Spleen (tissue), 11 donors: Measurements from ENCODE around the gene NDUFB10. TPM values are rescaled to one million over a fixed set of nuclear protein-coding genes. Genes with fewer than 3 reads are reported as not detected.
"Not testable (repeated sequence)": the region's sequence is repeated elsewhere in the genome, so short reads cannot be mapped to it uniquely, and the experiment has no call there.

Source experiments
- DNase-seq: peaks from one replicate; pipeline ENCODE4 v3.0.0-alpha.2; 2020
- H3K27ac ChIP-seq, 8 donors: fragments of 200-600 bp; sonication (generic) in 7 of 8; 1 replicate in 4 of 8; 2 replicates in 4 of 8; pipeline versions ENCODE4 v1.5.0 to v1.8.0; 2016 to 2021; ENCODE audit warnings: inconsistent platforms in 4 of 8, mild to moderate bottlenecking in 4 of 8, moderate library complexity in 1 of 8
- H3K27me3 ChIP-seq, 7 donors: fragments of 200-600 bp; sonication (generic) in 6 of 7; replicated peaks in 1 of 7; 1 replicate in 4 of 7; 2 replicates in 3 of 7; pipeline versions ENCODE4 v1.5.0 to v1.8.0; 2016 to 2021; ENCODE audit warnings: inconsistent platforms in 3 of 7, mild to moderate bottlenecking in 1 of 7
- H3K36me3 ChIP-seq, 6 donors: fragments of 200-600 bp; sonication (generic) in 5 of 6; 1 replicate in 4 of 6; 2 replicates in 2 of 6; pipeline versions ENCODE4 v1.5.0 to v1.8.0; 2016 to 2021; ENCODE audit warnings: inconsistent platforms in 2 of 6
- H3K4me1 ChIP-seq, 6 donors: fragments of 200-600 bp; sonication (generic) in 5 of 6; 1 replicate in 3 of 6; 2 replicates in 3 of 6; pipeline versions ENCODE4 v1.5.0 to v1.8.0; 2016 to 2021; ENCODE audit warnings: inconsistent platforms in 3 of 6
- H3K4me3 ChIP-seq, 8 donors: fragments of 200-600 bp; sonication (generic) in 7 of 8; 1 replicate in 4 of 8; 2 replicates in 4 of 8; pipeline versions ENCODE4 v1.5.0 to v1.8.0; 2016 to 2021; ENCODE audit warnings: inconsistent platforms in 4 of 8, mild to moderate bottlenecking in 4 of 8, moderate library complexity in 2 of 8
- H3K9me3 ChIP-seq, 8 donors: fragments of 200-600 bp; sonication (generic) in 7 of 8; 1 replicate in 4 of 8; 2 replicates in 4 of 8; pipeline versions ENCODE4 v1.5.0 to v1.8.0; 2016 to 2021; ENCODE audit warnings: inconsistent platforms in 4 of 8
- CTCF ChIP-seq, 11 experiments: fragments of 200-600 bp in 7 of 11; fragments of 450-650 bp in 4 of 11; sonication (generic) in 4 of 11; IDR thresholded peaks in 8 of 11; conservative IDR thresholded peaks in 3 of 11; 1 replicate in 7 of 11; 2 replicates in 4 of 11; pipeline versions ENCODE4 v1.4.0 to v1.8.0; 2016 to 2021; ENCODE audit warnings: antibody characterized with exemption in 11 of 11, inconsistent platforms in 4 of 11, mild to moderate bottlenecking in 1 of 11
- POLR2A ChIP-seq, 3 donors: fragments of 450-650 bp; IDR thresholded peaks; one replicate each; pipeline ENCODE4 v1.5.1; 2017; ENCODE audit warnings: antibody characterized with exemption in 3 of 3, mild to moderate bottlenecking in 1 of 3
- POLR2AphosphoS5 ChIP-seq, 3 donors: sonication (generic); formaldehyde crosslinking; IDR thresholded peaks; one replicate each; pipeline ENCODE4 v1.5.1; 2017; ENCODE audit warnings: antibody characterized with exemption in 3 of 3
- WGBS, 5 donors: extraction: QIAGEN DNeasy Blood & Tissue Kit in 3 of 5; methylation state at CpG; one replicate each; pipeline versions ENCODE4 v1.1.5 to v1.1.7; 2013 to 2018; 5-methylcytosine and 5-hydroxymethylcytosine counted together
- intact Hi-C: fragments of 100-400 bp; cut with DNase I; formaldehyde crosslinking; loops from one replicate; pipeline ENCODE4 v1.15.0; 2023; ENCODE audit warnings: low total_unique reads
- polyA plus RNA-seq, 3 donors: library from polyadenylated mRNA; stranded (reverse); fragments of 200-250 nt; gene quantifications; one replicate each; pipeline ENCODE4 v1.2.1, GENCODE V29; 2013
- total RNA-seq, 7 donors: library from RNA; depleted of rRNA in 3 of 7; stranded (reverse); fragments of >200 nt in 3 of 7; fragmentation: NEBNext Ultra II Directional in 4 of 7; extraction: Animal tissue kit (Norgen Biotek cat#: 25700) in 4 of 7; gene quantifications; one replicate each; pipeline versions ENCODE4 v1.1.0 to v1.2.1, GENCODE V29; 2016 to 2021
- donor health status: healthy with polysubstance abuse.
- donor health status: DM: no; HTN: no; CAD: no; lungs with moderate emphysema.
- donor health status: DM: no; HTN: no; CAD: no.
- donor health status: Bipolar disorder and iron deficiency.
- donor health status: healthy.
- donor health status: DM: no; HTN: no; CAD: no.
- donor health status: DM: yes; HTN: yes; CAD: no.

The NDUFB10 gene
- total and polyA plus RNA-seq, 10 donors, result 69.3 to 225 (median 137) TPM

- TF ChIP-seq POLR2A (IDR thresholded peaks at IDR 0.05), result no peak
- TF ChIP-seq POLR2AphosphoS5 (IDR thresholded peaks at IDR 0.05), result no peak
- no peak for TF ChIP-seq CTCF (IDR thresholded peaks at IDR 0.05 in 8 of 11, conservative IDR thresholded peaks at IDR 0.05 in 3 of 11)
- Histone ChIP-seq H3K36me3 (peaks cover 0 to 61% (median 25%) of the 10 kb centered on the region in 6 donors), H3K27me3 (no peaks in the 10 kb centered on the region), H3K27ac (peak overlapping the region in 7 of 8 donors; percentile 45 to 94 (median 80)), H3K9me3 (no peaks in the 10 kb centered on the region), H3K4me3 (peak overlapping the region in 3 of 8 donors; percentile 21 to 85 (median 50)), H3K4me1 (peaks cover 11 to 83% (median 39%) of the 10 kb centered on the region in 6 donors)
- WGBS, 5 donors, result 78 to 91% (median 88%) methylated on average over 16 to 17 of the region's 17 CpGs
- no peak for DNase-seq
- intact Hi-C loops, result no loop called here
Measured at GRCh38 chr16:1938910-1939309, 20.4 kb upstream of the NDUFB10 start.

GRCh38 chr16:1939833-1940232 is 19.5 kb upstream of the NDUFB10 start:
- intact Hi-C loops, DNase-seq, H3K9me3 ChIP-seq, H3K27me3 ChIP-seq: not testable (repeated sequence)
- 93 to 98% (median 96%) methylated on average over 8 of the region's 8 CpGs for WGBS, 5 donors
- peaks cover 0 to 61% (median 25%) of the 10 kb centered on the region in 6 donors for H3K36me3 ChIP-seq
- H3K4me1 ChIP-seq, result peaks cover 11 to 85% (median 40%) of the 10 kb centered on the region in 6 donors
- H3K27ac ChIP-seq, result peak overlapping the region in 4 of 8 donors; percentile 80 to 94 (median 88)
- H3K4me3 ChIP-seq, result peak overlapping the region in 3 of 8 donors; percentile 84 to 93 (median 85)

GRCh38 chr16:1940273-1941161 is 18.8 kb upstream of the NDUFB10 start:
- H3K36me3 ChIP-seq, result peaks cover 0 to 59% (median 25%) of the 10 kb centered on the region in 6 donors
- no peaks in the 10 kb centered on the region for H3K9me3 ChIP-seq
- intact Hi-C loops, result no loop called here
- H3K27ac ChIP-seq, result peak overlapping the region in 6 of 8 donors; percentile 83 to 94 (median 88)
- peak in 1 of 3 donors; percentile 4 for TF ChIP-seq POLR2AphosphoS5 (IDR thresholded peaks at IDR 0.05)
- TF ChIP-seq CTCF (IDR thresholded peaks at IDR 0.05 in 8 of 11, conservative IDR thresholded peaks at IDR 0.05 in 3 of 11), result no peak
- no peak for DNase-seq
- WGBS, 5 donors, result 64 to 86% (median 69%) methylated on average over 18 to 23 of the region's 23 CpGs
- H3K4me3 ChIP-seq, result peak overlapping the region in 6 of 8 donors; percentile 64 to 93 (median 83)
- H3K4me1 ChIP-seq, result peaks cover 11 to 81% (median 40%) of the 10 kb centered on the region in 6 donors
- no peaks in the 10 kb centered on the region for H3K27me3 ChIP-seq

GRCh38 chr16:1941162-1942046 is 17.9 kb upstream of the NDUFB10 start:
- Histone ChIP-seq H3K36me3 (peaks cover 0 to 50% (median 25%) of the 10 kb centered on the region in 6 donors), H3K27ac (peak overlapping the region; percentile 61 to 94 (median 84)), H3K9me3 (no peaks in the 10 kb centered on the region), H3K4me1 (peaks cover 11 to 74% (median 40%) of the 10 kb centered on the region in 6 donors), H3K4me3 (peak overlapping the region in 7 of 8 donors; percentile 64 to 93 (median 82)), H3K27me3 (no peaks in the 10 kb centered on the region)
- no peak for DNase-seq
- intact Hi-C loops, result no loop called here
- 78 to 89% (median 84%) methylated on average over 24 to 30 of the region's 30 CpGs for WGBS, 5 donors
- no peak for TF ChIP-seq POLR2AphosphoS5 (IDR thresholded peaks at IDR 0.05)
- TF ChIP-seq POLR2A (IDR thresholded peaks at IDR 0.05), result no peak
- no peak for TF ChIP-seq CTCF (IDR thresholded peaks at IDR 0.05 in 8 of 11, conservative IDR thresholded peaks at IDR 0.05 in 3 of 11)
